Measurements from ENCODE around the gene PDE6C.

The PDE6C gene

DNA sequence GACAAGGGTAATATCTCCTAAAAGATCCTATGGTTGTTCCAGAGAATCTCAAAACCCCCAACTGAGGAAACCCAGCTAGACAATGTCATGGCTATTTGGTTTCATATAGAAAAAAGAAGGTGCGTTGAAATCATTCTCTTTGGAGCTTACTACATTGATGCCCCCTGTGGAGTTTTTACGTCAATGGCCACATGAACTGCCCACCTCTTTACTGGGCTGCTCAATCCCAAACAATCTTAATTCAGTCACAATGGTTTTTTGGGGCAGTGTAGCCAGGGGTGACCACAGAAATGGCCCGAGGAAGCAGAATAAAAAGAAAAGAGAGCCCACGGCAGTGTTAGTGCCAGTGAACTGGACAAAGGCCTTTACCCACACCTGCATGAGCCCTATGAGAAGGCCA is 19.1 kb upstream of the PDE6C start:
- no peak for DNase-seq (ENCODE audit: low read depth)
- no peak overlapping the region for H3K4me3 ChIP-seq (ENCODE audit: control insufficient read depth, low read depth, low read length)
- TF ChIP-seq, protein P1, sequence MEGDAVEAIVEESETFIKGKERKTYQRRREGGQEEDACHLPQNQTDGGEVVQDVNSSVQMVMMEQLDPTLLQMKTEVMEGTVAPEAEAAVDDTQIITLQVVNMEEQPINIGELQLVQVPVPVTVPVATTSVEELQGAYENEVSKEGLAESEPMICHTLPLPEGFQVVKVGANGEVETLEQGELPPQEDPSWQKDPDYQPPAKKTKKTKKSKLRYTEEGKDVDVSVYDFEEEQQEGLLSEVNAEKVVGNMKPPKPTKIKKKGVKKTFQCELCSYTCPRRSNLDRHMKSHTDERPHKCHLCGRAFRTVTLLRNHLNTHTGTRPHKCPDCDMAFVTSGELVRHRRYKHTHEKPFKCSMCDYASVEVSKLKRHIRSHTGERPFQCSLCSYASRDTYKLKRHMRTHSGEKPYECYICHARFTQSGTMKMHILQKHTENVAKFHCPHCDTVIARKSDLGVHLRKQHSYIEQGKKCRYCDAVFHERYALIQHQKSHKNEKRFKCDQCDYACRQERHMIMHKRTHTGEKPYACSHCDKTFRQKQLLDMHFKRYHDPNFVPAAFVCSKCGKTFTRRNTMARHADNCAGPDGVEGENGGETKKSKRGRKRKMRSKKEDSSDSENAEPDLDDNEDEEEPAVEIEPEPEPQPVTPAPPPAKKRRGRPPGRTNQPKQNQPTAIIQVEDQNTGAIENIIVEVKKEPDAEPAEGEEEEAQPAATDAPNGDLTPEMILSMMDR (IDR thresholded peaks at IDR 0.05; ENCODE audit: control insufficient read depth, insufficient read depth, low read depth, low read length, missing control alignments): no peak

DNA sequence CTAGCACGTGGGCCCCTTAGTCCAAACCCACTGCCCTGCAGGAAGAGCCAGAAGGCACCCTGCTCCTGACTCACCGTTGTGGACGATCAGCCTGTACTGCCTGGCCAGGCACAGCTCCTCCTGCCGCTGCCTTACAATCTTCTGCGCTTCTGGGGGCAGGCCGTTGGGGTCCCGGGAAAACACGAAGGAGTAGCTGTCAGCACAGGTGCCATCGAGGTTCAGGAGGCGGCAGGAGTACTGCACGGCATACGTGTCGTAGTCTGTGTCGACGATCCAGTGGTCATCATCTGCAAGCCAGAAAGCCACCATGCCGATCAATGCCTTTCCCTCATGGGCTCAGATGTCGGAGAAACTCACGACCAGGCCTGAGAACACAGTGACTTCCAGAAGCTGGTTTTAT is 18.6 kb upstream of the PDE6C start:
- TF ChIP-seq, protein P1 (IDR thresholded peaks at IDR 0.05; ENCODE audit: control insufficient read depth, insufficient read depth, low read depth, low read length, missing control alignments): no peak
- no peak for DNase-seq (ENCODE audit: low read depth)
- no peak overlapping the region for H3K4me3 ChIP-seq (ENCODE audit: control insufficient read depth, low read depth, low read length)

DNA sequence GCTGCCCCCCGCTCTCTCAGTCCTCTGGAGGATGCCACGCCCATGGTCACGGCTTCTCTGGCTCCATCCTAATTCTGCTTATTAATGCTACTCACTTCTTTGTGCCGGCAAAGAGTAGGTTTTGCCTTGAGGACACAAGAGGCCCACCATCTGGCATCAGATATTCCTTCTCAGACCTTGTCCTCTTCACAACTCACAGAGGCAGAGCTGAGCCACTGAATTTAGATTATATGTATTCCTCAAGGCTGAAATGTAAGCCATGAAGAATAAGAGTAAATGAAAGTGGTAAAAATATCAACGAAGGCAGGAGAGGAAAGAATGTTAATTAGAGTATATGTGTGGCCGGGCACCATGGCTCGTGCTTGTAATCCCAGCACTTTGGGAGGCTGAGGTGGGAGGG is 17.8 kb upstream of the PDE6C start:
- TF ChIP-seq, protein P1 (IDR thresholded peaks at IDR 0.05; ENCODE audit: control insufficient read depth, insufficient read depth, low read depth, low read length, missing control alignments): no peak
- DNase-seq (ENCODE audit: low read depth): no peak
- H3K4me3 ChIP-seq (ENCODE audit: control insufficient read depth, low read depth, low read length): no peak overlapping the region

DNA sequence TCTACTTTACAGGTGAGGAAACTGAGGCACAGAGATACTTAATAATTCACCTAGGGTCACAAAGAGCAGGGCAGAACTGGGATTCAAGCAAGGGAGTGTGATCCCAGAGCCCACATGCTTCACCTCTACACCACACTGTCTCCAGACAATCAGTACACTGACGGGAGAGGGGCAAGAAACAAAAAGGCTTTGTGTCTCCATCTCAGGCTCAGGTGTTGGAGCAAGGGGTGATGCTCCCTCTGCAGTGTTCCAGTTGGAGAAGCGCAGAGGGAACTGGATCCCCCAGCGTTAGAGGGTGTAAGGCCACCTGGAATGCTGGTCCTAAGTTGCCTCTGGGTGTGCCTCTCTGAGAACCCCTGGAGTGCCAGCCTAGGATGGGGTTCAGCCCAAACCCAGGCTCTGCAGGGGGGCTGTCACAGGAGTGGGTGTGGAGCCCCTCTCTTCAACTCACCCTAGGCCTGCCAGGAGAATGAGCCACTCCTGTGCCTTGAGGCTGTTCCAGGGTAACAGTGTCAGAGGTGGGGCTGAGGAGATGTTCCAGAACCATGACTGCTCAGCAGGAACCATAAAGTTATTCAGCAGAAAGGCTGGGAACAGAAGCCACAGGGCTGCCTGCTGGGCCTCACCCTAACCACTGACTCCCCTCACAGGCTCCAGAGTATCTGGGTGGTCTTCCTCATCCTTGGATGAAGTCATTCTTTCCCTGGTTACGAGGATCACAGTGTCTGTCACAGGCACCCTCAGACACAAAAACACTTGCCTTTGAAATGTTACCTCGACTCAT is 16.8 kb upstream of the PDE6C start:
- TF ChIP-seq, protein P1 (IDR thresholded peaks at IDR 0.05; ENCODE audit: control insufficient read depth, insufficient read depth, low read depth, low read length, missing control alignments): no peak
- no peak for DNase-seq (ENCODE audit: low read depth)

DNA sequence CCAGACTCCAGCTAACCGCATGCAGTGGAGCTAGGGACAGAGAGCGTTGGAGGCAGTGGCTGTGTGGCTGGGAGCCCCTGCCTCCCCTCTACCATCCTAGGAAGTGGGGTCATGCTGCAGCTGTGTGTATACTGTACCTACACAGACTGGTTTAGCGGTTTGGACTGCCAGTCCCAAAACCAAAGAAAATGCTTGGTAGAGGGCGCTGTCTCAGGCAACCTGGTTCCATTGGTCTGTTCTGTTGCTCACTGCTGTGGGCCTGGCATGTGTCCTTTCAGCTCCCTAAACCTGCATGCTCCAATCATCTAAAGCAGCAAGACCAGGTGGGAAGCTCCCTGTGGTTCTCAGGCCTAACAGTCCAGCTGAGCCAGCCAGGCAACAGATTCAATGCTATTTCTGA is 15.8 kb upstream of the PDE6C start:
- TF ChIP-seq, protein P1 (IDR thresholded peaks at IDR 0.05; ENCODE audit: control insufficient read depth, insufficient read depth, low read depth, low read length, missing control alignments): no peak
- no peak overlapping the region for H3K4me3 ChIP-seq (ENCODE audit: control insufficient read depth, low read depth, low read length)
- DNase-seq (ENCODE audit: low read depth): no peak

More for the DNA sequence above, 16.8 kb upstream of the PDE6C start:
- no peak overlapping the region for H3K4me3 ChIP-seq (ENCODE audit: control insufficient read depth, low read depth, low read length)

DNA sequence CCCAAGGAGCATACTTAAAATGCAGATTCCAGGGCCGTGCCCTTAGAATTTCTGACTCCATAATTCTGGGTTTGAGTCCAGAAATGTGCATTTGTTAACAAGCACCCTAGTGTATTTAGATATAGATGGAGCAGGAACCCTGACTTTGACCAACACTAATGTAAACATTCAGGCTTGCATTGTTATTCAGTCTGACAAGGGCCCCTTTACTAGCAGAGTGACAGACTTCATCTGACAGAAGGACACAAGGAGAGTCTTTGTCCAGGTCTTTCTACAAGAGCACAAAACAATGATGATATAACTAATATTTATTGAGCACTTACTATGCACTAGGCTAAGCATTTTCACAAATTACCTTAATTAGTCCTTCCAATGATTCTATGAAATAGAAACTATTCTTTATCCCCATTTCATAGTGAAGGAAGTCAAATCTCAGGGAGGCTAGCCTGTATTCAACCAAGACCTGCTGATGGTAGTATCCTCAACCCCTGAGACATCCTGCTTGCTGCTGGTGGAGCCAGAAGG is 15.2 kb upstream of the PDE6C start:
- H3K4me3 ChIP-seq (ENCODE audit: control insufficient read depth, low read depth, low read length): no peak overlapping the region
- TF ChIP-seq, protein P1 (IDR thresholded peaks at IDR 0.05; ENCODE audit: control insufficient read depth, insufficient read depth, low read depth, low read length, missing control alignments): no peak
- no peak for DNase-seq (ENCODE audit: low read depth)
